Nephron (organoid): ENCODE results near the gene HES5.

Experiments used
- H3K27ac Mint-ChIP-seq, 3 experiments: 2 replicates each; pipeline ENCODE4 v1.8.0; 2020; ENCODE audit warnings: mixed read lengths in 3 of 3, mild to moderate bottlenecking in 2 of 3, moderate library complexity in 1 of 3
- H3K27me3 Mint-ChIP-seq: 2 replicates; pipeline ENCODE4 v1.8.0; 2021; ENCODE audit warnings: low read depth, mild to moderate bottlenecking, moderate library complexity, mixed read lengths
- H3K36me3 Mint-ChIP-seq: 2 replicates; pipeline ENCODE4 v1.8.0; 2020; ENCODE audit warnings: low read depth, mixed read lengths
- H3K4me1 Mint-ChIP-seq: 2 replicates; pipeline ENCODE4 v1.8.0; 2020; ENCODE audit warnings: mixed read lengths
- H3K4me3 Mint-ChIP-seq, 3 experiments: 2 replicates each; pipeline ENCODE4 v1.8.0; 2020; ENCODE audit warnings: mild to moderate bottlenecking in 3 of 3, mixed read lengths in 3 of 3, moderate library complexity in 2 of 3
- H3K9me3 Mint-ChIP-seq: 2 replicates; pipeline ENCODE4 v1.8.0; 2020; ENCODE audit warnings: mixed read lengths
- CTCF ChIP-seq, 3 experiments: fragments of 200-600 bp; sonication (generic); IDR thresholded peaks; one replicate each; pipeline ENCODE4 v1.5.0; 2021; ENCODE audit warnings: antibody characterized with exemption in 3 of 3; ENCODE audit not compliant: unreplicated experiment in 3 of 3

The HES5 gene

GRCh38 chr1:2506007-2506860, 23.8 kb downstream of the HES5 start:
- H3K9me3 Mint-ChIP-seq: no peaks in the 10 kb centered on the region
- H3K4me3 Mint-ChIP-seq: no peak overlapping the region
- H3K27me3 Mint-ChIP-seq: no peaks in the 10 kb centered on the region
- no peak for TF ChIP-seq CTCF (IDR thresholded peaks at IDR 0.05; ENCODE audit: unreplicated experiment in 3 of 3)
- peaks cover 10% of the 10 kb centered on the region for H3K4me1 Mint-ChIP-seq
- H3K36me3 Mint-ChIP-seq: peaks cover 4% of the 10 kb centered on the region
- no peak overlapping the region for H3K27ac Mint-ChIP-seq

GRCh38 chr1:2505461-2505994, 24.5 kb downstream of the HES5 start:
- no peak for TF ChIP-seq CTCF (IDR thresholded peaks at IDR 0.05; ENCODE audit: unreplicated experiment in 3 of 3)
- Mint-ChIP-seq H3K27me3 (no peaks in the 10 kb centered on the region), H3K27ac (no peak overlapping the region), H3K4me1 (peaks cover 10% of the 10 kb centered on the region), H3K4me3 (no peak overlapping the region), H3K9me3 (no peaks in the 10 kb centered on the region), H3K36me3 (peaks cover 4% of the 10 kb centered on the region)

- Mint-ChIP-seq H3K27ac (no peak overlapping the region), H3K27me3 (no peaks in the 10 kb centered on the region), H3K9me3 (no peaks in the 10 kb centered on the region), H3K4me3 (no peak overlapping the region), H3K4me1 (peaks cover 10% of the 10 kb centered on the region), H3K36me3 (peaks cover 4% of the 10 kb centered on the region)
- no peak for TF ChIP-seq CTCF (IDR thresholded peaks at IDR 0.05; ENCODE audit: unreplicated experiment in 3 of 3)
Observed at GRCh38 chr1:2504949-2505272, 25.2 kb downstream of the HES5 start.

- Mint-ChIP-seq H3K27ac (no peak overlapping the region), H3K9me3 (no peaks in the 10 kb centered on the region), H3K27me3 (no peaks in the 10 kb centered on the region), H3K4me3 (no peak overlapping the region), H3K4me1 (peaks cover 10% of the 10 kb centered on the region), H3K36me3 (peaks cover 4% of the 10 kb centered on the region)
- TF ChIP-seq CTCF (IDR thresholded peaks at IDR 0.05; ENCODE audit: unreplicated experiment in 3 of 3): no peak
Observed at GRCh38 chr1:2504225-2504948, 25.7 kb downstream of the HES5 start.

GRCh38 chr1:2503554-2504224, 26.4 kb downstream of the HES5 start:
- Mint-ChIP-seq H3K36me3 (peaks cover 3% of the 10 kb centered on the region), H3K4me3 (no peak overlapping the region), H3K27ac (no peak overlapping the region), H3K27me3 (no peaks in the 10 kb centered on the region), H3K9me3 (no peaks in the 10 kb centered on the region), H3K4me1 (peaks cover 9% of the 10 kb centered on the region)
- no peak for TF ChIP-seq CTCF (IDR thresholded peaks at IDR 0.05; ENCODE audit: unreplicated experiment in 3 of 3)
